HCT116 (cell line): ENCODE data around the gene AJUBA.

Experiments
- EGR1 ChIP-seq: IDR thresholded peaks from 2 replicates; pipeline ENCODE4 v1.6.1; 2012; ENCODE audit warnings: low read depth
- EZH2 ChIP-seq: fragments of 200-600 bp; sonication (generic); IDR thresholded peaks from 2 replicates; pipeline ENCODE4 v1.6.1; 2017; ENCODE audit warnings: antibody characterized with exemption, mixed run types
- POLR2A ChIP-seq: IDR thresholded peaks from 2 replicates; pipeline ENCODE4 v1.7.0; 2011; ENCODE audit warnings: borderline replicate concordance; ENCODE audit not compliant: insufficient read depth, insufficient read length; ENCODE audit errors: extremely low read depth
- POLR2AphosphoS5 ChIP-seq: IDR thresholded peaks from 2 replicates; pipeline ENCODE4 v1.6.1; 2011; ENCODE audit warnings: mild to moderate bottlenecking, low read depth, low read length, moderate library complexity
- RAD21 ChIP-seq: IDR thresholded peaks from 2 replicates; pipeline ENCODE4 v1.6.1; 2012; ENCODE audit warnings: low read depth, mild to moderate bottlenecking
- SIN3A ChIP-seq: IDR thresholded peaks from 2 replicates; pipeline ENCODE4 v1.6.1; 2012; ENCODE audit warnings: low read depth
- YY1 ChIP-seq: IDR thresholded peaks from 2 replicates; pipeline ENCODE4 v1.6.1; 2011; ENCODE audit warnings: low read length, low read depth, moderate library complexity, mild to moderate bottlenecking; ENCODE audit not compliant: insufficient replicate concordance; ENCODE audit errors: extremely low read depth
- TF ChIP-seq, protein P1 (sequence below), 3 experiments: fragments of 200-600 bp in 1 of 3; sonication (generic) in 1 of 3; IDR thresholded peaks in 2 of 3; conservative IDR thresholded peaks in 1 of 3; 2 replicates each; pipeline ENCODE4 v1.5.1; 2012 to 2017; ENCODE audit warnings: low read depth in 2 of 3, low read length in 2 of 3, antibody characterized with exemption in 1 of 3, borderline replicate concordance in 1 of 3, control low read depth in 1 of 3, mild to moderate bottlenecking in 1 of 3, mixed read lengths in 1 of 3, mixed run types in 1 of 3, moderate library complexity in 1 of 3; ENCODE audit not compliant: insufficient read depth in 1 of 3
- TF ChIP-seq, protein P2 (sequence below): IDR thresholded peaks from 2 replicates; pipeline ENCODE4 v1.6.1; 2012; ENCODE audit warnings: low read depth

DNA sequence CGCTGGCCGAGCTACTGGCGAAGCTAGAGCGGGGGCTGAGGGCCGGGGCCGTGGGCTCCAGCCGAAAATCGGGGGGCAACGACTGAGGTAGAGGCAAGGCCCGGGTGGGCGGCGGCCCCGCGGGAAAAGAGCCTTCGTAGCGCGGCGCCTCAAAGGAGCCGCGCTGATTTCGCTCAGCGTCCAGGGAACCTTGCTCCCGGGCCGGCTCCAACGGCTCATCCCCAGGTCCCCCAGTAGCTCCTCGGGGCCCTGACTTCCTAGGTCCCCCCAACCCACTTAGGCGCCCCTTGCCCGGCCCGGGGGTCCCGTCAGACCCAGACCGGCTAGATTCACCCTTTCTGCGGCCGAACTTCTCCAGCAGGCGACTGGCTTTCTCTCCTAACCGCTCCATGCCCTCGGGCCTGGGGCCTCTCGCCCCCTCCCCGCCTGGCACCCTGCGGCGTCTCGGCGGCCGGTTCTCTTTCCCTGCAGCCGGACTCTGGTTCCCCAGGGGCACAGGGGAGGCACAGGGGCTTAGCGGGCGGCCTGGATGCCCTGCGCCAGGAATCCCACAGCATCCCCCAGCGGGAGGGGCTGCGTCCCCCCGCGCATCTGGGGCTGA is 375 bp downstream of the AJUBA start:
- no peak for TF ChIP-seq YY1
- no peak for TF ChIP-seq RAD21
- TF ChIP-seq EZH2 = no peak
- TF ChIP-seq, protein P1, sequence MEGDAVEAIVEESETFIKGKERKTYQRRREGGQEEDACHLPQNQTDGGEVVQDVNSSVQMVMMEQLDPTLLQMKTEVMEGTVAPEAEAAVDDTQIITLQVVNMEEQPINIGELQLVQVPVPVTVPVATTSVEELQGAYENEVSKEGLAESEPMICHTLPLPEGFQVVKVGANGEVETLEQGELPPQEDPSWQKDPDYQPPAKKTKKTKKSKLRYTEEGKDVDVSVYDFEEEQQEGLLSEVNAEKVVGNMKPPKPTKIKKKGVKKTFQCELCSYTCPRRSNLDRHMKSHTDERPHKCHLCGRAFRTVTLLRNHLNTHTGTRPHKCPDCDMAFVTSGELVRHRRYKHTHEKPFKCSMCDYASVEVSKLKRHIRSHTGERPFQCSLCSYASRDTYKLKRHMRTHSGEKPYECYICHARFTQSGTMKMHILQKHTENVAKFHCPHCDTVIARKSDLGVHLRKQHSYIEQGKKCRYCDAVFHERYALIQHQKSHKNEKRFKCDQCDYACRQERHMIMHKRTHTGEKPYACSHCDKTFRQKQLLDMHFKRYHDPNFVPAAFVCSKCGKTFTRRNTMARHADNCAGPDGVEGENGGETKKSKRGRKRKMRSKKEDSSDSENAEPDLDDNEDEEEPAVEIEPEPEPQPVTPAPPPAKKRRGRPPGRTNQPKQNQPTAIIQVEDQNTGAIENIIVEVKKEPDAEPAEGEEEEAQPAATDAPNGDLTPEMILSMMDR (IDR thresholded peaks at IDR 0.05 in 2 of 3, conservative IDR thresholded peaks at IDR 0.05 in 1 of 3; ENCODE audit: borderline replicate concordance in 1 of 3, insufficient read depth in 1 of 3, low read depth in 2 of 3, low read length in 2 of 3) = no peak
- peak; percentile 33; the same call in 1 of the 2 replicates for TF ChIP-seq POLR2AphosphoS5
- TF ChIP-seq POLR2A = no peak
- TF ChIP-seq SIN3A = no peak
- TF ChIP-seq, protein P2, sequence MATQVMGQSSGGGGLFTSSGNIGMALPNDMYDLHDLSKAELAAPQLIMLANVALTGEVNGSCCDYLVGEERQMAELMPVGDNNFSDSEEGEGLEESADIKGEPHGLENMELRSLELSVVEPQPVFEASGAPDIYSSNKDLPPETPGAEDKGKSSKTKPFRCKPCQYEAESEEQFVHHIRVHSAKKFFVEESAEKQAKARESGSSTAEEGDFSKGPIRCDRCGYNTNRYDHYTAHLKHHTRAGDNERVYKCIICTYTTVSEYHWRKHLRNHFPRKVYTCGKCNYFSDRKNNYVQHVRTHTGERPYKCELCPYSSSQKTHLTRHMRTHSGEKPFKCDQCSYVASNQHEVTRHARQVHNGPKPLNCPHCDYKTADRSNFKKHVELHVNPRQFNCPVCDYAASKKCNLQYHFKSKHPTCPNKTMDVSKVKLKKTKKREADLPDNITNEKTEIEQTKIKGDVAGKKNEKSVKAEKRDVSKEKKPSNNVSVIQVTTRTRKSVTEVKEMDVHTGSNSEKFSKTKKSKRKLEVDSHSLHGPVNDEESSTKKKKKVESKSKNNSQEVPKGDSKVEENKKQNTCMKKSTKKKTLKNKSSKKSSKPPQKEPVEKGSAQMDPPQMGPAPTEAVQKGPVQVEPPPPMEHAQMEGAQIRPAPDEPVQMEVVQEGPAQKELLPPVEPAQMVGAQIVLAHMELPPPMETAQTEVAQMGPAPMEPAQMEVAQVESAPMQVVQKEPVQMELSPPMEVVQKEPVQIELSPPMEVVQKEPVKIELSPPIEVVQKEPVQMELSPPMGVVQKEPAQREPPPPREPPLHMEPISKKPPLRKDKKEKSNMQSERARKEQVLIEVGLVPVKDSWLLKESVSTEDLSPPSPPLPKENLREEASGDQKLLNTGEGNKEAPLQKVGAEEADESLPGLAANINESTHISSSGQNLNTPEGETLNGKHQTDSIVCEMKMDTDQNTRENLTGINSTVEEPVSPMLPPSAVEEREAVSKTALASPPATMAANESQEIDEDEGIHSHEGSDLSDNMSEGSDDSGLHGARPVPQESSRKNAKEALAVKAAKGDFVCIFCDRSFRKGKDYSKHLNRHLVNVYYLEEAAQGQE = no peak
- no peak for TF ChIP-seq EGR1
